ENCODE results near the gene SUOX.
"Not testable (repeated sequence)": the region's sequence is repeated elsewhere in the genome, so short reads cannot be mapped to it uniquely, and the experiment has no call there.

SUOX gene

DNA sequence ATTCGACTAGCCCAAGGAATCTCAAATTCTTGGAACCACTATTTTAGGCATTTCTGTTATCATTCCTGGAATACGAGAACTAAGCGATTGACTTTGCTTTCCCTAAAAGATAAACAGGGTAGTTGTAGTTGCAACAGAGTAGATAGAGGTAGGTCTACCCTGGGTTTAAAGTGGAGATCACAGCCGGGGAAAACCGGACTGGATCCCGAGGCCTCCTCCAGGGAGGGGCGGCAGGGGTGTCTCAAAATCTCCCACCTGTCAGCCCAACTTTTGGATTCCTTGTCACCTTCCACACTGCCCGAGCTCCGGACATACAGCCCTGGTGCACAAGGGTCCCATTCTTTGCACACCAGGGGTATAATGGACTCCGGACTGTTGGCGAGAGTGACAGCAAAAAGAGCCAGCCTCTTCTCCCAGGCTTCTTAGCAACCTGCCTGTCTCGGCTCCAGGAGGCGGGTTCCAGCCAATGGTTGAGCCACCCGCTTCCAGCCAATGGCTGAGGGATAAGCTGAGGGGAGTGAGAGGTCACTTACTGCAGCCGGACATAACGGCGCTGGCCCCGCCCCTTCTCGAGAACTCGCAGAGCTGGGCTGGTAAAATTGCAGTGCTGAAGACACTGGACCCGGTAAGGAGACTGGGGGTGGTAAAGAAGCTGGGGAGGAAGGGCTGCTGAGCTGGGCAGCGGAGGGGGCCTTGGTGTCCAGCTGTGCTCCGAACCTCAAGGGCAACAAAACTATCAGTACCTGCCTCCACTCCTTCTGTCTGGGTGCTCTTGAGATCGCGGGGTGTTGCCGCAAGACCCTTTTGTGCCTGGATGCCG is at the start of gene SUOX:
SUOX (plus strand) TSS at position 562 of the 820 bp plus-strand sequence. CDS start 4,946 bp downstream, outside the sequence.
- DNase-seq (ENCODE audit: low read depth) = no peak

DNA sequence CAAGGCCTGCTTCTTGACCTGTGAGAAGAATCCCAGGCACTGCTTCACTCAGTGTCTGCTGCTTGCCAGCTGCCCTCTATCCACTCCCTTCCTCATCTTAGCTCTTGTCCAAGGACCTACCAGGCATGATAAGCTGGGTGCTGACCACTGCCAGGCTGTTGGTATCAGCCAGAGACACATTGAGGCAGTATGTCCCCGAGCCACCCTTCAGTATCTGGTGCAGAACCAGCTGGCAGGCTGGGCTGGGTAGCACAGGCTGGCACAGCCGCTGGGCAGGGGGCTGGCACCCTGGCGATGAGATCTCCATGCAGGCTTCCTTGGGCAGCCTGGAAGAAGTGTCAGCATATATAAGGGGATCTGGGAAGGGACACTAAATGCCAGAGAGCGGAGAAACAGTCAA is 41.7 kb upstream of the SUOX start:
- DNase-seq (ENCODE audit: low read depth) = no peak

DNA sequence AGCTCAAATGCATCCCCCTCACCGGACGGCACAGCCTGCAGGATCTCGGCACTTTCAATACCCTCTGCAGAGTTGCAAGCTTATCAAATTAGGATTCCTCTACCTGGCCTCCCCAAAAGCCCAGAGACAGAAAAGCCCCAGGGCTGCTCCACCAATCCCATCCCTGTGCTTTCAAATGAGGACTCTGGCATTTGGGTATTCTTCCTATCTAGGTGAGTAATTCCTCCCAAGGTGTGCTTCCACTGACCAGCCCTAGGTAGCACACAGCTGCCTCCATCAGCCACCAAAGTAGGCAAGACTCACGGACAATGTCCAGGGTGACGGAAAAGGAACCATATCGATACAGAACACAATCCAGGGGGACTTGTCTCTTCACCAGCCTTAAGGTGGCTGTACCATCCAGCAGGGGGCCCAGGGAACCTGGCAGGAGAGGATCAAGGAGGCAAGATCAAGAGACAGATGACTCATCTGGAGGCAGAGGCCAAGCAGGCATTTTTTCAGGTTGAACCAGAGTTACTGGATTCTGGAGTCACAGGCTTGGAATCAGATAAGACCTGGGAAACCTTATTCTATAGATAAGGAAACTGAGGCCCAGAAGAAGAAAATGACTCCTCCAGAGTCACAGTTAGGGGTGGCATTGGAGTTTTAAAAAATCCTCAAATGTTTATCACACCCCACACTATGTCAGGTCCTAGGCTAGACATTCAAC is 41.1 kb upstream of the SUOX start:
- DNase-seq (ENCODE audit: low read depth) = no peak

DNA sequence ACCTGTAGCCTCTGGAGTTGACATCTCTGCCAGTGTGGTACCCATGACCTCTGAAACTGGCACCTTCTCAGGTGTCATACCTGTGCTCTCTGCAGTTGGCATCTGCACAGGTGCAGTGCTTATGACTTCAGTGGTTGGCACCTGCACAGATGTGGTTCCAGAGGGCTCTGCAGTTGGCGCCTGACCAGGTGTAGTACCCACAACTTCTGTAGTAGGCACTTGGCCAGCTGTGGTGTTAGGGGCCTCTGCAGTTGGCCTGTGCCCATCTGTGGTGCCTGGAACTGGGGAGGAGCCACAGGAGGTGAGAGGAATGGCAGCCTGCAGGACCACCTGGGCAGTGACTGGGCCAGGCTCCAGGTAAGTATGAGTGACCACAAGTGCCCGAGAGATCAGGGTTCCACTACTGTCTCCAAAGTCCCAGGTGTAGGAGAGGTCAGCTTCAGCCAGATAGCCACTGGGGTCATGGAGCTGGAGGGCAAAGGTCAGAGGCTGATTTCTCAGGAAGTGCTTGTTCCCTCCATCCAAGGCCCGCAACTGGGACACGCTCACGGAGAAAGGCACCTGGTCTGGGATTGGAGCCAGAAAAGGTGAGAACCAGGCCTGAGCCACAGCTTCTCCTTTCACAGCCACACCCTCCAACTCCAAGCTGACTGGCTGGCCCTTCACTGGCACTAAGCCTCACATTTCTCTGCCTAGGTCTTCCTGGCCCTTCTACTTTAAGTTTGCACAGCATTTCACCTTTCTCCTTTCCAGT is 39.8 kb upstream of the SUOX start:
- DNase-seq (ENCODE audit: low read depth) = no peak

- no peak for DNase-seq (ENCODE audit: low read depth)
Observed at GRCh38 chr12:55963760-55964159, 33.3 kb upstream of the SUOX start.

DNA sequence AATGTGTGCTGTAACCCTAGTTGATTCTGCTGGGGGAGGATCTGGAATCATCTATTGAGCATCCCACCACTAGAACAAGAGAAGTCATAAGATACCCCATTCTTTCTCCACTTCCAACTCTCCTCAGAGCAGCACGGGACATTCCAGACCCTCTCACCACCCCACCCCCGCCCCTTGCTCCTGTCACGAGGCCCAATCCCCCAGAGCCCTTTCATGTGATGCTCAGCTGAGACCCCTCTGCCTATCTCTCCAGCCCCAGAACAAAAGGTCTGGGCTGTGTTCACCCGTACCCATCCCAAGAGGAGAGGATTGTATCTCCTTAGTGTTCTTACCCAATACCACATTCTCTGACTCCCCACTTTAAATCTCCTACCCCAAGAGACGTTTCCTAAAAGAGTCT is 31.8 kb upstream of the SUOX start:
- no peak for DNase-seq (ENCODE audit: low read depth)

GRCh38 chr12:55965941-55966407 is 31.1 kb upstream of the SUOX start, which contains the start of gene PMEL:
Gene PMEL, minus strand, starts transcription at chr12:55966042. Its CDS starts 31 bp downstream, at chr12:55966011.
- no peak for DNase-seq (ENCODE audit: low read depth)

GRCh38 chr12:55966408-55967281 is 30.4 kb upstream of the SUOX start, which contains the start of gene CDK2:
Gene CDK2, plus strand, starts transcription at chr12:55966830. Its CDS starts 179 bp downstream, at chr12:55967009.
- peak; percentile 78 for DNase-seq (ENCODE audit: low read depth)

GRCh38 chr12:55969356-55969755 is 27.7 kb upstream of the SUOX start:
- DNase-seq (ENCODE audit: low read depth) = no peak

DNA sequence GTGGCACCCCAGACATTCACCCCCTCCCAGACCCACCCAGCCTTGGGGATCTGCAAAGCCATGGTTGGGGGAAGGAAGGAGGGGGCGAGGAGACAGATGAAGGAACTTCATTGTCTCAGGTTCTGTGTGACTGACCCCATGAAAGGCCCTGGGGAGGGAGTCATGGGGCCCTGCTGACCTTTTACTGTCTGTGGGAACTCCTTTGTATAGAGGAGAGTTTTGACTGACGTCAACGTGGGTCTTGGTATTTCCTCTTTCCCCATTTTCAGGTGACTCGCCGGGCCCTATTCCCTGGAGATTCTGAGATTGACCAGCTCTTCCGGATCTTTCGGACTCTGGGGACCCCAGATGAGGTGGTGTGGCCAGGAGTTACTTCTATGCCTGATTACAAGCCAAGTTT is 26.3 kb upstream of the SUOX start:
- no peak for DNase-seq (ENCODE audit: low read depth)

DNA sequence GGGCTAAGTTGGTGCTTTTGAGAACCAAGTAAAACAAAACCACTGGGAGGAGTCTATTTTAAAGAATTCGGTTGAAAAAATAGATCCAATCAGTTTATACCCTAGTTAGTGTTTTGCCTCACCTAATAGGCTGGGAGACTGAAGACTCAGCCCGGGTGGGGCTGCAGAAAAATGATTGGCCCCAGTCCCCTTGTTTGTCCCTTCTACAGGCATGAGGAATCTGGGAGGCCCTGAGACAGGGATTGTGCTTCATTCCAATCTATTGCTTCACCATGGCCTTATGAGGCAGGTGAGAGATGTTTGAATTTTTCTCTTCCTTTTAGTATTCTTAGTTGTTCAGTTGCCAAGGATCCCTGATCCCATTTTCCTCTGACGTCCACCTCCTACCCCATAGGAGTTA is 25.0 kb upstream of the SUOX start:
- DNase-seq (ENCODE audit: low read depth) = no peak

- no peak for DNase-seq (ENCODE audit: low read depth)
Observed at GRCh38 chr12:55972456-55972855, 24.6 kb upstream of the SUOX start.

DNA sequence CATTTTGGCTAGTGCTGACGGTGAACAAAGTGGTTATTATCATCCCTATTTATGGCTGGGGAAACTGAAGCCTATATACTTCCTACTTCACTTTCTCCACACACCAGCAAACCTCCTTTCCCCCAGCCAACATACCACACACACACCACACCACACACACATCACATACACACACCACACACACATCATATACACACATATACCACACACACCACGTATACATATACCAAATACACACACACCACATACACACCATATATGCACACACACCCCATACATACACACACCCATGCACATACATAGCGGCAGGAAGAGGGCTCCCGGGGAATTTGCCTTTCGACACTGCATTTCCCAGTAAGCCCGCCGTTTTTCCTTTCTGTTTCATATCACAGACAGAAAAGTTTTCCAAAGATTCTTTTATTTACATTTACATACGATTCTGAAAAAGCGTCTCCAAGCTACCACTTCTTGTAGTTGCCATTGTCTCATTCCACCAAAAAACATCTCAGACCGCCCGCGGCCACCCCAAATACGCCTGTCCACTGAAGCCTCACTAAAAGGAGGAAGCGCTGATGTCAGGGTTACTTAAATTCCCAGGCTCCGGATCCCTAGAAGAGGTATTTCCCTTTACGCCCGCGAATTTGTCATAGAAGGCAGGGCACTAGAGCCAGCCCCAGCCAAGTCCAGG is 24.0 kb upstream of the SUOX start:
- no peak for DNase-seq (ENCODE audit: low read depth)

- DNase-seq (ENCODE audit: low read depth) = peak; percentile 95
Observed at GRCh38 chr12:55973599-55974307, 23.3 kb upstream of the SUOX start, which contains the start of gene RAB5B. Gene RAB5B, plus strand, starts transcription at chr12:55974078. Its CDS starts 12,883 bp downstream, at chr12:55986961.

DNA sequence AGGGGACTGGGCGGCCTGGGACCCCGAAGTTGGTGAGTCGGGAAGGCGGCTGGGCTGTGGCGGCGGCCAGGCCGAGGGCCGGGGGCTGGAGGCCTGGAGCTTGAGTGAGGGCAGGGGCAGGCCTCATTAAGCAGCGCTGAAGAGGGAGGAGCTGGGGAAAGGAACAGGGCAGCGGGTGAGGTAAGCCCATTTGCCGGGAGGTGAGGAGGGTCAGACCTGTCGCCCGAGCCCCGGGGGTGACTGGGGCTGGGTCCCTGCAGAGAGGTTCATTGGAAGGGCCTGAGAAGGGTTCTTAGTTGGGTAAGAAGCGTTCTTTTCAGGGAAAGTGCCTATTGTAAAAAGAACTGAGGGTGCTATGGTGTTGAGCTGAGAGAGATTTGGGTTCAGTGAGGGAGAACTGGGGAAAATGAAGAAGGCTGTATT is 22.8 kb upstream of the SUOX start:
- DNase-seq (ENCODE audit: low read depth) = no peak

GRCh38 chr12:55978393-55978792 is 18.7 kb upstream of the SUOX start:
- DNase-seq (ENCODE audit: low read depth) = no peak

- no peak for DNase-seq (ENCODE audit: low read depth)
Observed at GRCh38 chr12:55979069-55979468, 18.0 kb upstream of the SUOX start.

- DNase-seq (ENCODE audit: low read depth) = not testable (repeated sequence)
Observed at GRCh38 chr12:55981882-55982281, 15.2 kb upstream of the SUOX start.

DNA sequence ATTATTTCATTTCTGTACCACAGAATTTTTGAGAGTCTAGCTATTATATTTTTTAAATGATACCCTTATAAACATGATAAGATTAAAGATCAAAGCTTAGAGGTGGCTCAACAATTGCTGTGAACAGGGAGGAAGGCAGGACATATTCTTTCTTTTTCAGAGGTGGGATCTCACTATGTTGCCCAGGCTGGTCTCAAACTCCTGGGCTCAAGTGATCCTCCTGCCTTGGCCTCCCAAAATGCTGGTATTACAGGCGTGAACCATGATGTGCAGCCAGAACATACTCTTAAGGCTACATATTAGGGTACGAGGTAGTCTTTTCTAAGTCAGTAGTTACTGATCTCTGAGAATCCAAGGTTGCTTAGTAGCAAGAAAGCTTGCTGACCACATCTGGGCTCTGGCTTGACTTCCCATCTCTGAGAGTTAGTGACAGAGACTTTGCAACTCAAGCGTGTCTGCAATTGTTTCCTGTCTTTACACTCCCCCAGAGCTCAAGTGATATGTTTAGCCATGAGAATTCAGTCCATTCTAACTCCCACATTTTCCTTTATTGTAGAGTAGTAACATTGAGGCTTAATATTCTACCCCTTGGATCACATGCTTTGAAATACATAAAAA is 14.6 kb upstream of the SUOX start:
- DNase-seq (ENCODE audit: low read depth) = no peak

Data from activated T-helper 1 cell treated with Interleukin-2 at 50 U/mL for 16 hours (primary cell).